Measurements from ENCODE around the gene TECPR2. TPM values are rescaled to one million over a fixed set of nuclear protein-coding genes. Genes with fewer than 3 reads are reported as not detected.
A peak's percentile ranks its signal among the peaks of the same experiment; 100 is the strongest.
"Not testable (repeated sequence)": the region's sequence is repeated elsewhere in the genome, so short reads cannot be mapped to it uniquely, and the experiment has no call there.

TECPR2 gene
- total RNA-seq, 2 experiments from 2014 or later, result 9.8 to 10.2 TPM

- no peak overlapping the region for H3K27ac Mint-ChIP-seq
- H3K4me1 Mint-ChIP-seq, result peaks cover 3% of the 10 kb centered on the region
- peaks cover 43% of the 10 kb centered on the region for H3K27me3 Mint-ChIP-seq
- DNase-seq, result peak; percentile 54
- POLR2A ChIA-PET, result no interaction called here
- peak; percentile 62 for ATAC-seq (ENCODE audit: low read depth)
- H3K4me3 Mint-ChIP-seq, result peak overlapping the region; percentile 61
- no peaks in the 10 kb centered on the region for H3K36me3 Mint-ChIP-seq
- no peaks in the 10 kb centered on the region for H3K9me3 Mint-ChIP-seq
Measured at GRCh38 chr14:102544747-102545460, 182.2 kb downstream of the TECPR2 start.

GRCh38 chr14:102545461-102546265 is 182.9 kb downstream of the TECPR2 start:
- POLR2A ChIA-PET, result no interaction called here
- Mint-ChIP-seq H3K27ac (no peak overlapping the region), H3K36me3 (no peaks in the 10 kb centered on the region), H3K4me1 (peaks cover 3% of the 10 kb centered on the region), H3K27me3 (peaks cover 46% of the 10 kb centered on the region), H3K4me3 (peak overlapping the region; percentile 61), H3K9me3 (no peaks in the 10 kb centered on the region)
- DNase-seq (no peak), ATAC-seq (ENCODE audit: low read depth) (no peak)

DNA sequence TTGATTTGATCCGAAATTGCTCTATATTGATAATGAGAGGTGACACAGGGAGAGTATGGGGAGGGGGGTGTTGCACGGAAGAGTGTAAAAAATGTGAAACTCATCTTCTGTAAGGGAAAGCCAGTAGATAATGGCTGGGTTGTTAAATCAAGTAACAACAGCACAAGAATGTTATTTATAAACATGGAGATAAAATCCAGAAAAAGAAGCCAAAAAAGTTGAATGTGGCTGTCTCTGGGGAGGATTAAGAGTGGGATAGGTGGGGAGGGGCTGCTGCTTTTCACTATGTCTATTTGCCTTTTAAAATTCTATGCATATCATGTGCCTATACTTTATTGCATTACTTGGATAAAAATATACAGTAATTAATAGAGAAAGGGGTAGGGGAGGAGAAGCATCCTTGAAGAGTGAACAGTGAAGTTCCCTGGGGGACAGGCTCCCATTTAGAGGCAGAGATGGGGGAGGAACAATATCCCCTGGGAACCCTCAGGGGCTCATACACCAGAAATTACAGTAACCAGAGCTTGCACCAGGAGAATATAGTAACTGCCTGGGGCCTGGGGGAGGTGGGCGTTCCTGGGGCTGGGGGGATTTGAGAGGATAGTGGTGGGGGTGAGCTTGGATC is 186.0 kb downstream of the TECPR2 start:
- POLR2A ChIA-PET, result no interaction called here
- Mint-ChIP-seq H3K27me3 (peaks cover 42% of the 10 kb centered on the region), H3K9me3 (no peaks in the 10 kb centered on the region), H3K27ac (no peak overlapping the region), H3K4me3 (no peak overlapping the region), H3K36me3 (no peaks in the 10 kb centered on the region), H3K4me1 (peaks cover 3% of the 10 kb centered on the region)
- no peak for ATAC-seq (ENCODE audit: low read depth)
- no peak for DNase-seq

DNA sequence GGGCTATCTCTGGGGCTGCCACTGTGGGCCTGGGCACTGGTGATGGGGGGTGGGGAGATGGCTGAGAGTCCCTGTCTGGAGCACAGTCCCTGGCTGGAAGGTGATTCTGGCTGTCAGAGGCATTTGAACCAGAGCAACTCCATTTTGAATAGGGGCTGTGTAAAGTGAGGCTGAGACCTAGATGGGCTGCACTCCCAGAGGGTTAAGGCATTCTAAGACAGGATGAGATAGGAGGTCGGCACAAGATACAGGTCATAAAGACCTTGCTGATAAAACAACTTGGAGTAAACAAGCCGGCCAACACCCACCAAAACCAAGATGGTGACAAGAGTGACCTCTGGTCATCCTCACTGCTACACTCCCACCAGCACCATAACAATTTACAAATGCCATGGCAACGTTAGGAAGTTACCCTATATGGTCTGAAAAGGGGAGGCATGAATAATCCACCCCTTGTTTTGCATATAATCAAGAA is 188.2 kb downstream of the TECPR2 start:
- H3K27me3 Mint-ChIP-seq, result peaks cover 28% of the 10 kb centered on the region
- H3K9me3 Mint-ChIP-seq; H3K4me3 Mint-ChIP-seq; ATAC-seq (ENCODE audit: low read depth); H3K4me1 Mint-ChIP-seq; H3K36me3 Mint-ChIP-seq; H3K27ac Mint-ChIP-seq; DNase-seq; POLR2A ChIA-PET: not testable (repeated sequence)

Small RNAs within 50 kb of the gene (microRNA-seq; reads per million reads assigned to microRNA genes)
- not detected for gene MIR4309

Other genes starting within 250 kb of the TECPR2 start
- 10 to 100 TPM; 38.6 to 38.8 TPM for gene WDR20, start 223.0 kb upstream of the TECPR2 start, total RNA-seq
- 1 to 10 TPM; 2.4 to 2.7 TPM for gene MOK, start 57.8 kb upstream of the TECPR2 start, total RNA-seq
- 10 to 100 TPM; 13.9 to 17.3 TPM for gene ZNF839, start 43.2 kb upstream of the TECPR2 start, total RNA-seq
- 10 to 100 TPM; 29.8 to 35.6 TPM for gene CINP, start 51 bp upstream of the TECPR2 start, total RNA-seq
- gene ANKRD9, start 146.8 kb downstream of the TECPR2 start, total RNA-seq, result 1 to 10 TPM; 8.8 to 9.4 TPM
- 10 to 100 TPM; 21.7 to 24.3 TPM for gene RCOR1, start 229.7 kb downstream of the TECPR2 start, total RNA-seq